Psoas muscle (tissue), 8 donors: ENCODE results near the gene TMEM200A. TPM values are rescaled to one million over a fixed set of nuclear protein-coding genes. Genes with fewer than 3 reads are reported as not detected.

ENCODE experiments used
- ATAC-seq, 4 donors: fragments of 200-7000 bp; cut with Tn5 transposase; one replicate each; pipeline ENCODE4 v1.9.1; 2020; ENCODE audit warnings: moderate library complexity in 3 of 4, mild to moderate bottlenecking in 2 of 4
- DNase-seq, 2 donors: peaks; one replicate each; pipeline ENCODE4 v3.0.0-alpha.2; 2020
- H3K27ac ChIP-seq: fragments of 200-600 bp; one replicate; pipeline ENCODE4 v1.8.0; 2022
- H3K27me3 ChIP-seq, 3 donors: fragments of 200-600 bp in 1 of 3; one replicate each; pipeline versions ENCODE4 v1.6.1 to v1.8.0; 2013 to 2022; ENCODE audit warnings: low read length in 2 of 3, mild to moderate bottlenecking in 2 of 3, moderate library complexity in 1 of 3; ENCODE audit not compliant: insufficient read depth in 3 of 3
- H3K36me3 ChIP-seq, 2 donors: fragments of 200-600 bp in 1 of 2; one replicate each; pipeline versions ENCODE4 v1.6.1 to v1.8.0; 2013 to 2022; ENCODE audit warnings: low read depth in 1 of 2, mild to moderate bottlenecking in 1 of 2, moderate library complexity in 1 of 2; ENCODE audit not compliant: insufficient read depth in 1 of 2
- H3K4me1 ChIP-seq: fragments of 200-600 bp; one replicate; pipeline ENCODE4 v1.8.0; 2022
- H3K4me3 ChIP-seq: fragments of 200-600 bp; one replicate; pipeline ENCODE4 v1.8.0; 2022; ENCODE audit warnings: mild to moderate bottlenecking
- H3K9me3 ChIP-seq: fragments of 200-600 bp; one replicate; pipeline ENCODE4 v1.8.0; 2022
- CTCF ChIP-seq: fragments of 200-600 bp; IDR thresholded peaks from one replicate; pipeline ENCODE4 v1.8.0; 2022; ENCODE audit warnings: antibody characterized with exemption
- WGBS, 3 donors: extraction: QIAGEN DNeasy Blood & Tissue Kit; methylation state at CpG; one replicate each; pipeline versions ENCODE4 v1.1.6 to v1.1.7; 2013; 5-methylcytosine and 5-hydroxymethylcytosine counted together
- intact Hi-C, 2 donors: fragments of 100-400 bp; cut with DNase I; formaldehyde crosslinking; loops; one replicate each; pipeline versions ENCODE4 v1.11.0 to v1.14.2; 2022
- polyA plus RNA-seq, 3 donors: library from polyadenylated mRNA; stranded (reverse); fragments of 200-250 nt; gene quantifications; one replicate each; pipeline ENCODE4 v1.2.3, GENCODE V29; 2013
- total RNA-seq, 4 donors: library from RNA; stranded (reverse); fragmentation: NEBNext Ultra II Directional in 2 of 4; extraction: Animal tissue kit (Norgen Biotek cat#: 25700) in 2 of 4; gene quantifications; one replicate each; pipeline versions ENCODE4 v1.2.1 to v1.2.4, GENCODE V29; 2021 to 2023
- donor health status: healthy with polysubstance abuse.
- donor health status: DM: no; HTN: no; CAD: no; lungs with moderate emphysema.
- donor health status: Bipolar disorder and iron deficiency.
- donor health status: healthy.
- donor health status: DM: yes; HTN: yes; CAD: no.
- donor health status: DM: no; HTN: no; CAD: no.
- donor health status: DM: no; HTN: no; CAD: no.
- donor health status: DM: yes; HTN: yes; CAD: no.

TMEM200A gene
- total and polyA plus RNA-seq, 7 donors, result 0.05 to 0.81 (median 0.12) TPM

- DNase-seq (no peak), ATAC-seq (no peak)
- no peaks in the 10 kb centered on the region for H3K9me3 ChIP-seq
- H3K4me1 ChIP-seq, result no peaks in the 10 kb centered on the region
- no peaks in the 10 kb centered on the region for H3K27me3 ChIP-seq
- H3K27ac ChIP-seq, result no peak overlapping the region
- no peak for TF ChIP-seq CTCF
- H3K36me3 ChIP-seq, result no peaks in the 10 kb centered on the region
- no peak overlapping the region for H3K4me3 ChIP-seq
- intact Hi-C loops, result no loop called here
- WGBS, 3 donors, result 85 to 97% (median 89%) methylated on average over 4 of the region's 4 CpGs
These were observed 91.8 kb downstream of the TMEM200A start for GRCh38 chr6:130457605-130458004.

DNA sequence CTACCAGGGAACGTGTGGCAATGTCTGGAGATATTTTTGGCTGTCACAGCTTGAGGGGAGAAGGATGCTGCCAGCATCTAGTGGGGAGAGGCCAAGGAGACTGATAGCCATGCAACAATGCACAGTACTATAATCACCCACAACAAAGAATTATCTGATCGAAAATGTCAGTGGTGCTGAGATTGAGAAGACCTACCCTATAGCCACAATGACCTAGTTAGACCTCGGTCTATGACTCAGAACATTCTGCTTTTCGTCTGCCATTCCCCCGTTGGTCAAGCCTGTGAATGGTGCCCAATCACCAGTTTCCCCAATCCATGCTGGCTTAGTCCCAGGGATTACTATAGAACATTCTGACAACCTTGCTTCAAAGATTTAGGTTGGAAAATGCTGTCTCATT, 93.5 kb downstream of the TMEM200A start:
- no peaks in the 10 kb centered on the region for H3K27me3 ChIP-seq
- H3K9me3 ChIP-seq, result no peaks in the 10 kb centered on the region
- no peak for DNase-seq
- no peak overlapping the region for H3K4me3 ChIP-seq
- no peaks in the 10 kb centered on the region for H3K4me1 ChIP-seq
- no peak overlapping the region for H3K27ac ChIP-seq
- ATAC-seq, result no peak
- intact Hi-C loops, result no loop called here
- no peaks in the 10 kb centered on the region for H3K36me3 ChIP-seq
- no peak for TF ChIP-seq CTCF
- 73 to 81% (median 74%) methylated on average over 5 of the region's 5 CpGs for WGBS, 3 donors

GRCh38 chr6:130460934-130461333, 95.1 kb downstream of the TMEM200A start:
- no peak for DNase-seq
- H3K4me3 ChIP-seq, result no peak overlapping the region
- H3K4me1 ChIP-seq, result no peaks in the 10 kb centered on the region
- no peak overlapping the region for H3K27ac ChIP-seq
- H3K27me3 ChIP-seq, result no peaks in the 10 kb centered on the region
- WGBS, 3 donors, result 86 to 89% (median 87%) methylated on average over 1 of the region's 1 CpG
- ATAC-seq, result no peak
- intact Hi-C loops, result no loop called here
- H3K36me3 ChIP-seq, result no peaks in the 10 kb centered on the region
- TF ChIP-seq CTCF, result no peak
- H3K9me3 ChIP-seq, result no peaks in the 10 kb centered on the region

GRCh38 chr6:130466052-130466747, 100.4 kb downstream of the TMEM200A start:
- Histone ChIP-seq H3K4me3 (no peak overlapping the region), H3K27ac (no peak overlapping the region), H3K4me1 (no peaks in the 10 kb centered on the region), H3K36me3 (no peaks in the 10 kb centered on the region), H3K9me3 (no peaks in the 10 kb centered on the region), H3K27me3 (no peaks in the 10 kb centered on the region)
- no peak for DNase-seq
- TF ChIP-seq CTCF, result no peak
- ATAC-seq, result no peak
- 79 to 87% (median 84%) methylated on average over 9 of the region's 9 CpGs for WGBS, 3 donors
- intact Hi-C loops, result no loop called here

DNA sequence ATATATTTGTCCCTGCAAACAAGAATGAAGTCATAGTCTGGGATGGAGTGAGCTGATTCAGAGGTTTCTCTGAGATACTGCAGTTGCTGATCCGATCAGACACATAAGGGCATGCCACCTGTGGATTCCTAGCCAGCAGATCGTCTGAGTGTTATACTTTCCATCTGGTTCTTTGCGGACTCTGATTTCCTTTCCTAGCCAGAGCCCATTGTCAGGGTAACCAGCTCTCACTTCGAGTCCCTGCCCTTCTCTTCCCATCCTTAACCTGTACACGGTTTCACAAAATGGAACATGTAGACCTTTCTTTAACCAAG, 100.9 kb downstream of the TMEM200A start:
- Histone ChIP-seq H3K36me3 (no peaks in the 10 kb centered on the region), H3K4me3 (no peak overlapping the region), H3K27ac (no peak overlapping the region), H3K27me3 (no peaks in the 10 kb centered on the region), H3K4me1 (no peaks in the 10 kb centered on the region), H3K9me3 (no peaks in the 10 kb centered on the region)
- intact Hi-C loops, result no loop called here
- ATAC-seq, result no peak
- no peak for TF ChIP-seq CTCF
- no peak for DNase-seq
- WGBS, 3 donors, result 61 to 73% (median 68%) methylated on average over 5 of the region's 5 CpGs
